Liver (tissue), 9 donors: ENCODE measurements around the gene TRIM67. TPM values are rescaled to one million over a fixed set of nuclear protein-coding genes. Genes with fewer than 3 reads are reported as not detected.

Experiments
- DNase-seq: peaks from one replicate; pipeline ENCODE4 v3.0.0-alpha.2; 2017; ENCODE audit warnings: low spot score
- H3K27ac ChIP-seq, 2 donors: one replicate each; pipeline ENCODE4 v1.7.0; 2013; ENCODE audit warnings: inconsistent platforms in 2 of 2, low read length in 2 of 2, control low read depth in 1 of 2, low read depth in 1 of 2, mild to moderate bottlenecking in 1 of 2
- H3K27me3 ChIP-seq, 4 donors: one replicate each; pipeline versions ENCODE4 v1.6.1 to v1.7.0; 2013; ENCODE audit warnings: low read length in 3 of 4, inconsistent platforms in 1 of 4, mild to moderate bottlenecking in 1 of 4, moderate library complexity in 1 of 4; ENCODE audit not compliant: control insufficient read depth in 4 of 4, insufficient read depth in 4 of 4
- H3K36me3 ChIP-seq, 4 donors: one replicate each; pipeline versions ENCODE4 v1.6.1 to v1.7.0; 2013; ENCODE audit warnings: low read length in 3 of 4, mild to moderate bottlenecking in 3 of 4, low read depth in 1 of 4, moderate library complexity in 1 of 4; ENCODE audit not compliant: control insufficient read depth in 4 of 4, insufficient read depth in 3 of 4
- H3K4me1 ChIP-seq, 4 donors: one replicate each; pipeline versions ENCODE4 v1.6.1 to v1.7.0; 2013; ENCODE audit warnings: low read length in 3 of 4, mild to moderate bottlenecking in 3 of 4, moderate library complexity in 1 of 4; ENCODE audit not compliant: control insufficient read depth in 4 of 4, insufficient read depth in 4 of 4
- H3K4me3 ChIP-seq, 3 donors: one replicate each; pipeline versions ENCODE4 v1.6.1 to v1.7.0; 2013; ENCODE audit warnings: low read length in 3 of 3, control low read depth in 1 of 3, low read depth in 1 of 3, mild to moderate bottlenecking in 1 of 3
- H3K9ac ChIP-seq, 2 donors: one replicate each; pipeline ENCODE4 v1.7.0; 2013; ENCODE audit warnings: low read length in 2 of 2, mild to moderate bottlenecking in 2 of 2, moderate library complexity in 2 of 2, control low read depth in 1 of 2, low read depth in 1 of 2
- H3K9me3 ChIP-seq, 4 donors: one replicate each; pipeline versions ENCODE4 v1.6.1 to v1.7.0; 2013; ENCODE audit warnings: low read length in 3 of 4; ENCODE audit not compliant: control insufficient read depth in 4 of 4
- ATF3 ChIP-seq: IDR thresholded peaks from 2 replicates; pipeline ENCODE4 v1.6.1; 2016; ENCODE audit warnings: antibody characterized with exemption
- CTCF ChIP-seq: fragments of 150-350 bp; IDR thresholded peaks from 2 replicates; pipeline ENCODE4 v1.5.1; 2017; ENCODE audit warnings: improper control_type of control experiment, low read depth, low read length; ENCODE audit not compliant: missing input control
- EGR1 ChIP-seq, 2 donors: IDR thresholded peaks; 2 replicates each; pipeline ENCODE4 v1.6.1; 2016 to 2018; ENCODE audit warnings: antibody characterized with exemption in 2 of 2, low read depth in 2 of 2
- FOXA1 ChIP-seq: IDR thresholded peaks from 2 replicates; pipeline ENCODE4 v1.6.1; 2016; ENCODE audit warnings: antibody characterized with exemption
- FOXA2 ChIP-seq: IDR thresholded peaks from 2 replicates; pipeline ENCODE4 v1.6.1; 2016; ENCODE audit warnings: antibody characterized with exemption
- HNF4A ChIP-seq, 2 donors: conservative IDR thresholded peaks; 2 replicates each; pipeline ENCODE4 v1.6.1; 2016; ENCODE audit warnings: antibody characterized with exemption in 2 of 2, mild to moderate bottlenecking in 2 of 2
- HNF4G ChIP-seq: IDR thresholded peaks from 2 replicates; pipeline ENCODE4 v1.6.1; 2016; ENCODE audit warnings: antibody characterized with exemption
- JUND ChIP-seq, 2 donors: IDR thresholded peaks; 2 replicates each; pipeline ENCODE4 v1.6.1; 2016; ENCODE audit warnings: antibody characterized with exemption in 2 of 2
- MAX ChIP-seq: IDR thresholded peaks from 2 replicates; pipeline ENCODE4 v1.6.1; 2016; ENCODE audit warnings: antibody characterized with exemption
- RAD21 ChIP-seq, 2 donors: IDR thresholded peaks; 2 replicates each; pipeline ENCODE4 v1.6.1; 2016; ENCODE audit warnings: antibody characterized with exemption in 2 of 2, mild to moderate bottlenecking in 2 of 2
- REST ChIP-seq: IDR thresholded peaks from 2 replicates; pipeline ENCODE4 v1.6.1; 2016; ENCODE audit warnings: antibody characterized with exemption, mild to moderate bottlenecking
- RXRA ChIP-seq, 2 donors: IDR thresholded peaks; 2 replicates each; pipeline ENCODE4 v1.6.1; 2017 to 2018; ENCODE audit warnings: antibody characterized with exemption in 2 of 2, mild to moderate bottlenecking in 1 of 2
- YY1 ChIP-seq: IDR thresholded peaks from 2 replicates; pipeline ENCODE4 v1.6.1; 2016; ENCODE audit warnings: antibody characterized with exemption, mild to moderate bottlenecking
- WGBS: extraction: QIAGEN DNeasy Blood & Tissue Kit; methylation state at CpG from one replicate; pipeline ENCODE4 v1.1.7; 2013; 5-methylcytosine and 5-hydroxymethylcytosine counted together
- polyA plus RNA-seq, 2 donors: library from polyadenylated mRNA; stranded (reverse) in 1 of 2; unstranded in 1 of 2; fragments of 200-250 nt in 1 of 2; fragments of >200 nt in 1 of 2; fragmentation: Nextera tagmentation in 1 of 2; extraction: Ambion mirVana in 1 of 2; gene quantifications; one replicate each; pipeline versions ENCODE4 v1.2.1 to v1.2.3, GENCODE V29; 2013 to 2015
- total RNA-seq, 2 donors: library from RNA; depleted of rRNA; stranded (reverse); fragments of >200 nt; gene quantifications; one replicate each; pipeline ENCODE4 v1.2.3, GENCODE V29; 2014
- donor health status: healthy.
- donor health status: healthy.
- donor health status: healthy.
- donor health status: healthy.
- donor health status: healthy.

Gene TRIM67
- total and polyA plus RNA-seq, 4 donors = under 0.01 to 0.05 TPM; not detected in 2

GRCh38 chr1:231233735-231234417, 72.0 kb downstream of the TRIM67 start:
- no peak overlapping the region for H3K4me3 ChIP-seq
- peak overlapping the region; percentile 53 to 77 for H3K27ac ChIP-seq
- no peak overlapping the region for H3K9ac ChIP-seq
- no peaks in the 10 kb centered on the region for H3K27me3 ChIP-seq
- no peak for TF ChIP-seq YY1
- TF ChIP-seq ATF3 = peak; percentile 37
- TF ChIP-seq RXRA (IDR thresholded peaks at IDR 0.05) = peak in 1 of 2 donors; percentile 35
- TF ChIP-seq JUND (IDR thresholded peaks at IDR 0.05) = peak; percentile 85 to 88
- H3K4me1 ChIP-seq = peaks cover 16 to 66% (median 59%) of the 10 kb centered on the region in 4 donors
- no peaks in the 10 kb centered on the region for H3K9me3 ChIP-seq
- WGBS = 36% methylated on average over 8 of the region's 8 CpGs
- DNase-seq = no peak
- peaks cover 0 to 16% (median 4%) of the 10 kb centered on the region in 4 donors for H3K36me3 ChIP-seq

GRCh38 chr1:231234506-231234905, 72.6 kb downstream of the TRIM67 start:
- 44% methylated on average over 3 of the region's 3 CpGs for WGBS
- peaks cover 0 to 16% (median 4%) of the 10 kb centered on the region in 4 donors for H3K36me3 ChIP-seq
- peak overlapping the region; percentile 19 to 77 for H3K27ac ChIP-seq

More at GRCh38 chr1:231234506-231234905, 72.6 kb downstream of the TRIM67 start:
- no peak for TF ChIP-seq FOXA2
- TF ChIP-seq EGR1 (IDR thresholded peaks at IDR 0.05; ENCODE audit: low read depth in 2 of 2) = no peak
- no peak for TF ChIP-seq HNF4A (conservative IDR thresholded peaks at IDR 0.05)
- no peak for TF ChIP-seq CTCF
- no peak for TF ChIP-seq RAD21 (IDR thresholded peaks at IDR 0.05)
- no peak for TF ChIP-seq RXRA (IDR thresholded peaks at IDR 0.05)
- no peak for TF ChIP-seq ATF3
- no peak for TF ChIP-seq YY1
- TF ChIP-seq HNF4G = no peak
- no peak for TF ChIP-seq FOXA1
- no peak for TF ChIP-seq MAX
- TF ChIP-seq REST = no peak
- Histone ChIP-seq H3K9ac (no peak overlapping the region), H3K27me3 (no peaks in the 10 kb centered on the region), H3K4me1 (peaks cover 16 to 72% (median 66%) of the 10 kb centered on the region in 4 donors), H3K4me3 (no peak overlapping the region), H3K9me3 (no peaks in the 10 kb centered on the region)
- DNase-seq = no peak
